HUES48 (cell line): ENCODE measurements around the gene RGS14.
"Not testable (repeated sequence)": the region's sequence is repeated elsewhere in the genome, so short reads cannot be mapped to it uniquely, and the experiment has no call there.

Source experiments
- H3K27ac ChIP-seq: one replicate; pipeline ENCODE4 v1.7.0; 2013; ENCODE audit warnings: low read depth, low read length, inconsistent platforms
- H3K27me3 ChIP-seq: 2 replicates; pipeline ENCODE4 v1.6.1; 2013; ENCODE audit warnings: mild to moderate bottlenecking, low read length; ENCODE audit not compliant: control insufficient read depth, insufficient read depth
- H3K36me3 ChIP-seq: 2 replicates; pipeline ENCODE4 v1.6.1; 2013; ENCODE audit warnings: low read length; ENCODE audit not compliant: control insufficient read depth, insufficient read depth
- H3K4me1 ChIP-seq: 2 replicates; pipeline ENCODE4 v1.6.1; 2013; ENCODE audit warnings: mild to moderate bottlenecking, low read length; ENCODE audit not compliant: control insufficient read depth, insufficient read depth
- H3K4me3 ChIP-seq: 2 replicates; pipeline ENCODE4 v1.5.1; 2013; ENCODE audit warnings: mild to moderate bottlenecking, low read depth, low read length
- H3K9ac ChIP-seq: 2 replicates; pipeline ENCODE4 v1.6.1; 2013; ENCODE audit warnings: mild to moderate bottlenecking, low read depth, low read length, moderate library complexity
- H3K9me3 ChIP-seq: 2 replicates; pipeline ENCODE4 v1.6.1; 2013; ENCODE audit warnings: low read length; ENCODE audit not compliant: control insufficient read depth, insufficient read depth

The RGS14 gene

GRCh38 chr5:177360740-177361139, 3.0 kb downstream of the RGS14 start:
- not testable (repeated sequence) for H3K9me3 ChIP-seq, H3K36me3 ChIP-seq, H3K27ac ChIP-seq, H3K4me3 ChIP-seq, H3K9ac ChIP-seq, H3K27me3 ChIP-seq
- peaks cover 11% of the 10 kb centered on the region for H3K4me1 ChIP-seq

- Histone ChIP-seq H3K4me1 (peaks cover 17% of the 10 kb centered on the region), H3K27me3 (0 out of 2 replicates have a peak, but pooled peaks cover 2% of the 10 kb centered on the region), H3K9me3 (no peaks in the 10 kb centered on the region), H3K4me3 (no peak overlapping the region), H3K27ac (no peak overlapping the region), H3K36me3 (no peaks in the 10 kb centered on the region), H3K9ac (no peak overlapping the region)
Observed at GRCh38 chr5:177361418-177362291, 3.9 kb downstream of the RGS14 start.

GRCh38 chr5:177362292-177362609, 4.5 kb downstream of the RGS14 start:
- Histone ChIP-seq H3K27me3 (0 out of 2 replicates have a peak, but pooled peaks cover 2% of the 10 kb centered on the region), H3K4me3 (no peak overlapping the region; the same call in 1 of the 2 replicates), H3K9ac (no peak overlapping the region), H3K9me3 (no peaks in the 10 kb centered on the region), H3K27ac (no peak overlapping the region), H3K36me3 (no peaks in the 10 kb centered on the region), H3K4me1 (peaks cover 17% of the 10 kb centered on the region)

- peak overlapping the region; percentile 4 for H3K27ac ChIP-seq
- no peaks in the 10 kb centered on the region for H3K9me3 ChIP-seq
- peaks cover 8% of the 10 kb centered on the region for H3K27me3 ChIP-seq
- peaks cover 17% of the 10 kb centered on the region for H3K4me1 ChIP-seq
- peak overlapping the region; percentile 41; the same call in 1 of the 2 replicates for H3K9ac ChIP-seq
- peak overlapping the region; percentile 76 for H3K4me3 ChIP-seq
- no peaks in the 10 kb centered on the region for H3K36me3 ChIP-seq
Observed at GRCh38 chr5:177362610-177363507, 5.1 kb downstream of the RGS14 start.

GRCh38 chr5:177363565-177363964, 5.8 kb downstream of the RGS14 start:
- Histone ChIP-seq H3K9ac (no peak overlapping the region), H3K27ac (no peak overlapping the region), H3K9me3 (no peaks in the 10 kb centered on the region), H3K4me1 (peaks cover 17% of the 10 kb centered on the region), H3K27me3 (peaks cover 15% of the 10 kb centered on the region), H3K4me3 (peak overlapping the region; percentile 76), H3K36me3 (no peaks in the 10 kb centered on the region)

- peaks cover 17% of the 10 kb centered on the region for H3K27me3 ChIP-seq
- no peak overlapping the region for H3K4me3 ChIP-seq
- no peaks in the 10 kb centered on the region for H3K36me3 ChIP-seq
- no peak overlapping the region for H3K27ac ChIP-seq
- H3K4me1 ChIP-seq, result peaks cover 17% of the 10 kb centered on the region
- no peaks in the 10 kb centered on the region for H3K9me3 ChIP-seq
- H3K9ac ChIP-seq, result no peak overlapping the region
Observed at GRCh38 chr5:177364159-177364962, 6.6 kb downstream of the RGS14 start.

- Histone ChIP-seq H3K4me3 (peak overlapping the region; percentile 75), H3K4me1 (peaks cover 23% of the 10 kb centered on the region), H3K36me3 (no peaks in the 10 kb centered on the region), H3K9me3 (no peaks in the 10 kb centered on the region), H3K27me3 (peaks cover 17% of the 10 kb centered on the region), H3K27ac (peak overlapping the region; percentile 89), H3K9ac (peak overlapping the region; percentile 43; the same call in 1 of the 2 replicates)
Observed at GRCh38 chr5:177365845-177366527, 8.3 kb downstream of the RGS14 start.

- Histone ChIP-seq H3K36me3 (no peaks in the 10 kb centered on the region), H3K27me3 (peaks cover 17% of the 10 kb centered on the region), H3K9ac (peak overlapping the region; percentile 71), H3K27ac (peak overlapping the region; percentile 89), H3K4me1 (peaks cover 27% of the 10 kb centered on the region), H3K9me3 (no peaks in the 10 kb centered on the region), H3K4me3 (peak overlapping the region; percentile 75)
Observed at GRCh38 chr5:177366528-177367322, 9.0 kb downstream of the RGS14 start.

GRCh38 chr5:177367323-177367848, 9.7 kb downstream of the RGS14 start:
- Histone ChIP-seq H3K27ac (no peak overlapping the region), H3K9ac (no peak overlapping the region), H3K4me3 (peak overlapping the region; percentile 75), H3K4me1 (peaks cover 21% of the 10 kb centered on the region), H3K9me3 (no peaks in the 10 kb centered on the region), H3K27me3 (peaks cover 15% of the 10 kb centered on the region), H3K36me3 (peaks cover 5% of the 10 kb centered on the region; the same call in 1 of the 2 replicates)
